Superior temporal gyrus (tissue), 1 donor: ENCODE results near the gene KIAA0232.
A peak's percentile ranks its signal among the peaks of the same experiment; 100 is the strongest.

Experiments
- DNase-seq: peaks from one replicate; pipeline ENCODE4 v3.0.0-alpha.2; 2016; ENCODE audit errors: extremely low spot score

Gene KIAA0232

GRCh38 chr4:6916069-6916586, 133.6 kb downstream of the KIAA0232 start:
- DNase-seq: no peak

DNA sequence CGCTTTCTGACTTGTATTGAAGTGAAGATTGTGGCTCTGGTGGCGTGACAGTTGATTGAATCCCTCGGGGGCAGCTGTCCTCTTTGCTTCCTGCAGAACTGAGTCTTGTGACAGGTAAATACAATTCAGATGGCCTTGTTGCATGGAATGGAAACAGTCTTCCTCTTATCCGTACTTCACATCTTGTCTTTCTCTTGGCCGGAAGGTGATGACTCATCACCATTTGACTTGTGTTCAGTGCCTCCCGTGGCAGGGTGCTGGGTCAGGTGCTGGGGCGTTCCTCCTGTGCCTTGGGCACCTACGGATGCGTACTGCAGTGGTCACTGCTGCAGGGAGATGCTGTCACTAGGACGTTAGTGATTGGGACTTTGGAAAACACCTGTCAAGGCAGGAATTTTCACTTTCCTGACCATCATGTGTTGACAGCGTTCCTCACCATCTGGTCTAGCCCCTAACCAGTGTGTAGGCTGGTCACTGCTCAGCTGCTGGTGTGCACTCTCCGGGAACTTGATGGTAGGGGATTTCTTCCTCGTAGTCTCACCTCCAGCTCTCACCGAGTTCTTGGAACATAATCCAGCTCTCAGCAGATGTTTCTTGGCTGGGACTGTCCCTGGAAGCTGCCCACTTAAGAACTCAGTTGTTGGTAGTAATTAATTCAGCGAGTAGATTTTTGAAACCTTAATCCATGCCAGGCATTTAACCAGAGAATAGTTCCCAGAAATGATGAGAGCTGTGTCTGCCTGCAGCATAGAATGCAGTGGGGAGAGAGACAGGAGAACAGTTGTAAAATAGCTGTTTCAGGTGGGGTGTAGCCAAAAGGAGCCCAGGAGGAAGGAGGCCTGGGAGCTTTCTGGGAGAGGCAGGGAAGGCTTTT, 134.3 kb downstream of the KIAA0232 start:
- peak; percentile 35 for DNase-seq

DNA sequence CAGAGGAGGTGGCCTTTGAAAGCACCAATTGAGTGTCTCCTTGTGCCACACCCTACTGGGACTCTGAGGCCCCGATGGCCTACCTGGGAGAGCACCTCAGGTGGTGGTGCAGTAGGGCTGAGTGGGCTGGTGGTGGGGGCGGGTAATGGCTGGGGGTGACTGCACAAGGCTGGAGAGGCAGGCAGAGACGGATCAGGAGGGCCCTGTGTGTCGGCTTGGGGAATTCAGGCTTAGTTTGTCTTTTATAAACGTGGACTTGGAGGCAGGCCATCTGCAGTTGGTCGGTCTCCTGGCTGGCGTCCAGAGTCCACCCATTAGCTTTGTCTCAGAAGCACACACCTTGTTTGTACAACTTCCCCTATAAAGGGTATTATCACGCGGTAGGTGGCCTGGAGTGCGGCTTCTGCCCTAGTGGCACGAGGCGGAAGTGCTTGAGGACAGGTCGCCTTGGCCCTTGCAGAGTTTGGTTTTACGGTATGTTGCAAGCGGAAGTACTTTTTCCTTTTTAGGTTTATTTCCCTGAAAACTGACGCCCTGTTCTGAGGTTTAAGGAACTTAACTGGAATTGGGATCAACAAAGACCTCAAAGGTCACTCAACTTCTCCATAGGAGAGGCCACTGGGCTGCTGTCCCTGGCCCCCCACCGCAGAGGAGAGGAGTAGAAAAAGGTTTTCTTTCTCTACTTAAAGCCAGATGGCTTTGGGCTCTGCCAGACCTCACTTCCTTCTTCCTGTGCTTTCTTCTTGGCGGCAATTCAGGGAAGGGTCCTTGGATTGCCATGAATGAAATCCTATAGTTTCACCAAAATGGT, 135.1 kb downstream of the KIAA0232 start:
- peak; percentile 14 for DNase-seq

DNA sequence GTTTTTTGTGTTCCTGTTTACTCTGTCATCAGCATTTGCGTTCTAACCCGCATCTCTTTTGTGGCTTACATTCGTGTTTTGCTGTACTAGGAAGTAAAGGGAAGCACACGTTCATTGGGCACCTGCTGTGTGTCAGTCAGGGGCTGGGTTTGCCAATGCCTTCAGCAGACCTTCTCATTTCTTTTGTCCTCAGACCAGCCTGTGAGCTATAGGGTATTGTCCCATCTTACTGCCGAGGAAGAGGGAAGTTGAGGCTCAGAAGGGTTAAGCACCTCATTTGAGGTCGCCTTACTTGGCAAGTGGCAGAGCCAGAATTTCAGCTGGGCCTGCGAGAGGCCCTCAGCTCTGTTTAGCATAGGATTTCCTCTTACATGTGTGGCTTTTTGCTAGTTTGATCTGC, 135.8 kb downstream of the KIAA0232 start:
- no peak for DNase-seq

GRCh38 chr4:6920171-6920570, 137.6 kb downstream of the KIAA0232 start:
- no peak for DNase-seq

DNA sequence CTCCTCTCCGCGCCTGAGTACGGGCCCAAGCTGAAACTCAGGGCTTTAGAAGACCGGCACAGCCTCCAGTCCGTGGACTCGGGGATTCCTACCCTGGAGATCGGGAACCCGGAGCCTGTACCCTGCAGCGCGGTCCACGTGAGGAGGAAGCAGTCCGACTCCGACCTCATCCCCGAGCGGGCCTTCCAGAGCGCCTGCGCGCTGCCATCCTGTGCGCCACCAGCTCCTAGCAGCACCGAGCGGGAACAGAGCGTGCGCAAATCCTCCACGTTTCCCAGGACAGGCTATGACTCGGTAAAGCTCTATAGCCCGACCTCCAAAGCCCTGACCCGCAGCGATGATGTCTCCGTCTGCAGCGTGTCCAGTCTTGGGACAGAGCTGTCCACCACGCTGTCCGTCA, 141.0 kb downstream of the KIAA0232 start:
- no peak for DNase-seq

DNA sequence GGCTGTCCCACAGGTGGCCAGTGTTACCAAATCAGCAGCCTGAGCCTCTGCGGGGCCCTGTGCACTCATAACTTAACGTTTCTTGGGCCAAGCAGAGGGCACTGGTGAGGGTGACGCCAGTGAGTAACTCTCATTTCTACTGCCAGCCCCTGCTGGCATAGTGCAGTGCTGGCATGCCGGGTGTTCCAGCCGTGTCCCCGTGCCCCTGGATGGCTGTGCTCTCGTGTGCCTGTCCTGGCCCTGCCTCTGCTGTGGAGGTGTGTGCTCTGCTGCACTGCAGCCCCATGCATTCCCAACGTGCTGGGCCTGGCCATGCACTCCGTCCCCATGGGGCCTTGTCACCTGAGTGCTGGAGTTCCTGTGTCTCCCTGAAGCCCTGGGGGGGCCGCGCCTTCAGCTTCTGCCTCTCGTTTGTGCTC, 141.8 kb downstream of the KIAA0232 start:
- no peak for DNase-seq

DNA sequence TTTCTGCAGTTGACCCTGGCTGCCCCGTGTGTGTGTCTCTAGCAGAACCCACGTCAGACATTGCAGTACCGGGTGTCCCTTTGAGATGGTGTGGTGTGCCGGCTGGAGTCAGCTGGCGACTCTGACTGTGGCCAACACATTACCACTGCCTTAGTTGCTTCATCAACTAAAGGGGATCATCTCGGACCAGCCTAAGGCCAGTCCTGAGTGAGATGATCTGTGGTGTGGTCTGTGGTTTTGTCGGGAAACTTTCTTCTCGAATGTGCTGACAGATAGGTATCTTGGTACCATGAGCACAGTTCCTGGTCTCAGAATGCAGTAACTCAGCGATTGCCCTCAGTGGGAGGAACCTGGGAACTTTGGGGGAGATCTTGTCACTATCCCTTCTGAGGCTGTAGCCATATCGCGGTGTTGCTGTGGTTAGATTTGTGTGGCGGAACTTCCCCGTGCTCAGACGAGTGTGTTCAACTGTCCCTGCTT, 142.9 kb downstream of the KIAA0232 start:
- no peak for DNase-seq

GRCh38 chr4:6926081-6926480, 143.6 kb downstream of the KIAA0232 start:
- peak; percentile 20 for DNase-seq

- no peak for DNase-seq
These were observed 144.4 kb downstream of the KIAA0232 start for GRCh38 chr4:6926681-6927478.

DNA sequence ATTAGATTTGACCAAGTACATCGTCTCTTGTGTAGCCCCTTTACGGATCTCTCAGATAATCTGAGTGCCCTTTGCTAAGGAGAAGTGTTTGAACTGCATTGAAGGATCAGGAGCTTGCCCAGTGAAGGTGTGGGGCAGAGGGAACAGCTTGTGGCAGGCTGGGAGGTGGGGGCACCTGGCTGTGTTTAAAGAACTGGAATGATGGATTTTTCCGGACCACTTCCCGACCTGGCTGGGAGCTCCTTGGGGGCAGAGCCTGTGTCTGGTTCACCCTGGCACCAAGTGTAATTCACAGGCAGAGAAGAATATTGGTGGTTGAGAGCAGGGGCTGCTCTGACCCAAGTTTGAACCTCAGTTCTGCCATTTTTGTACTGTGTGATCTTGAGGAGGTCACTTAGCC, 145.6 kb downstream of the KIAA0232 start:
- no peak for DNase-seq

GRCh38 chr4:6929339-6929811, 146.8 kb downstream of the KIAA0232 start:
- no peak for DNase-seq

DNA sequence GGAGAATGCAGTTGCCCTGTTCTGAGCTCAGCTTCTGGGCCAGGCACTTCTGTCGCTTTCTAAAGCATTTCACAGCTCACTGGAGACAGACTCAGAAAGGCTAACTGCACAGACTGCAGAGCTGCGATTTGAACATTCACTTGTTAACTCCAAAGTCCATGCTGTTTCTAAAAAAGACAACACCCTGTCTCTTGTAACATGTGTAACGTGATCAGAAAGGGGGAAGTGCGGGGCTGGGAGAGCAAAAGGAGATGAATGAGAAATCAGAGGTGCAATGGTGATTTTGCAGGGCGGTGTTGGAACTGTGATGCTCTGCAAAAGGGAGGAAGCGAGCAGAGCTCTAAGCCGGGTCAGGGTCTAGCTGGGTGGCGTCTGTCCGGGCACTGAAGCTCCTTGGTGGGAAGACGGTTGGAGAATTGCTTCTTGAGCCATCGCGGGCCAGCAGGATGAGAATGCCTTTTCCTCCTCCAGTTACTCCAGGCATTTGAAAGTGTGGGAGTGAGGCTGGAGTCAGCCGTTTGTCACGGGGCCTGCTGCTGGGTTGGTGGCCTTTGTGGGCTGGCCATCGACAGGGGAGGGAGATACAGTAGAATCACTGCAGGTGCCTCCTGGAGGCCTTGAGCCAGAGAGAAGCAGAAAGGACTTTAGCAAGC, 147.4 kb downstream of the KIAA0232 start:
- DNase-seq: no peak

DNA sequence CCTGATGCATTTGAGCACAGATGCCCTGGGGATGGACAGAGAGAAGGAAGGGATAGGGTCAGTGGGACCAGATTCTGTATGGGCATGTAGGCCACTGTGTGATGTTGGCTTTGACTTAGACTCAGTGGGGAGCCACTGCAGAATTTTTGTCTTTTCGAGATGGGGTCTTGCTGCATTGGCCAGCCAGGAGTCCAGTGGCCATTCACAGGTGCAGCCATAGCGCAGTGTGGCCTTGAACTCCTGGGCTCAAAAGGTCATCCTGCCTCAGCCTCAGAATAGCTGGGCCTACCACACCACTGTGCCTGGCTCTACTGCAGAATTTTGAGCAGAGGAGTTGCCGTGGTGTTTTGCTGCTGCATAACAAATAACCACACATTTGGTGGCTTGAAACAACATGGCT, 149.9 kb downstream of the KIAA0232 start:
- DNase-seq: no peak

DNA sequence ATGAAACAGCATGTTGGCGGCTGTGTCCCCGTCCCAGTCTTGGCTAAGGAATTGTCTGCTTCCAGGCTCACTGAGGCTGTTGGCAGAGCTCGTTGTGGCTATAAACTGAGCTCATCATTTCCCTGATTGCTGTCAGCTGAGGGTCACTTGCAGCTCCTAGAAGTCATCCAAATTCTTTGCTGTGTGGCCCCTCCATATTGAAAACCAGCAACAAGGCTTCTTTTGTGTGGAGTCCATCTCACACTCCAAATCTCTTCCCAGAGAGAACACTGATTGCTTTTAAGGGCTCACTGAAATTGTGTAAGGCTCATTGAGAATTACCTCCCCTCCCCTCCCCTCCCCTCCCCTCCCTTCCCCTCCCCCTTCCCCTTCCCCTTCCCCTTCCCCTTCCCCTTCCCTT, 150.4 kb downstream of the KIAA0232 start:
- no peak for DNase-seq
